CD4-positive, alpha-beta T cell treated with Interleukin-17A for 4 hours (primary cell): ENCODE data around the gene GAS7.
"Not testable (repeated sequence)": the region's sequence is repeated elsewhere in the genome, so short reads cannot be mapped to it uniquely, and the experiment has no call there.

ENCODE experiments used
- DNase-seq: peaks from one replicate; pipeline ENCODE4 v3.0.0-alpha.2; 2020; ENCODE audit warnings: mixed read lengths

The GAS7 gene

GRCh38 chr17:9932491-9932890, 265.9 kb downstream of the GAS7 start:
- no peak for DNase-seq

GRCh38 chr17:9931144-9931741, 267.2 kb downstream of the GAS7 start:
- no peak for DNase-seq

GRCh38 chr17:9929871-9930270, 268.5 kb downstream of the GAS7 start:
- no peak for DNase-seq

GRCh38 chr17:9928601-9929333, 269.6 kb downstream of the GAS7 start:
- DNase-seq: no peak

- DNase-seq: no peak
These were observed 272.1 kb downstream of the GAS7 start for GRCh38 chr17:9926150-9926804.

- DNase-seq: no peak
These were observed 272.9 kb downstream of the GAS7 start for GRCh38 chr17:9925457-9925856.

- DNase-seq: no peak
These were observed 273.6 kb downstream of the GAS7 start for GRCh38 chr17:9924735-9925191.

GRCh38 chr17:9922012-9922848, 276.2 kb downstream of the GAS7 start:
- no peak for DNase-seq

GRCh38 chr17:9921216-9921615, 277.2 kb downstream of the GAS7 start:
- DNase-seq: not testable (repeated sequence)

- DNase-seq: no peak
These were observed 279.5 kb downstream of the GAS7 start for GRCh38 chr17:9918804-9919352.

GRCh38 chr17:9918352-9918751, 280.1 kb downstream of the GAS7 start:
- DNase-seq: no peak

GRCh38 chr17:9917801-9918200, 280.6 kb downstream of the GAS7 start:
- no peak for DNase-seq

GRCh38 chr17:9917131-9917530, 281.3 kb downstream of the GAS7 start:
- no peak for DNase-seq

- no peak for DNase-seq
These were observed 282.3 kb downstream of the GAS7 start for GRCh38 chr17:9916108-9916507.

GRCh38 chr17:9913476-9913875, 284.9 kb downstream of the GAS7 start:
- DNase-seq: no peak

GRCh38 chr17:9912121-9913099, 286.0 kb downstream of the GAS7 start:
- no peak for DNase-seq

- DNase-seq: no peak
These were observed 287.3 kb downstream of the GAS7 start for GRCh38 chr17:9911089-9911488.

GRCh38 chr17:9908649-9909042, 289.8 kb downstream of the GAS7 start:
- DNase-seq: no peak

- DNase-seq: no peak
These were observed 290.3 kb downstream of the GAS7 start for GRCh38 chr17:9907883-9908648.

- DNase-seq: no peak
These were observed 291.3 kb downstream of the GAS7 start for GRCh38 chr17:9907131-9907530.

- no peak for DNase-seq
These were observed 291.8 kb downstream of the GAS7 start for GRCh38 chr17:9906616-9907015.
